Tibial nerve (tissue), 4 donors: ENCODE data around the gene XPO4.

Experiments
- EP300 ChIP-seq, 2 donors: sonication (generic); formaldehyde crosslinking; IDR thresholded peaks; one replicate each; pipeline ENCODE4 v1.6.1; 2017; ENCODE audit warnings: antibody characterized with exemption in 2 of 2, mild to moderate bottlenecking in 1 of 2
- POLR2A ChIP-seq, 2 donors: fragments of 450-650 bp; IDR thresholded peaks; one replicate each; pipeline ENCODE4 v1.6.1; 2017; ENCODE audit warnings: antibody characterized with exemption in 2 of 2, mild to moderate bottlenecking in 2 of 2, moderate library complexity in 2 of 2
- TF ChIP-seq, protein P1 (sequence below), 5 experiments: fragments of 200-600 bp in 3 of 5; fragments of 450-650 bp in 2 of 5; sonication (generic) in 3 of 5; IDR thresholded peaks; one replicate each; pipeline ENCODE4 v1.5.1; 2016 to 2019; ENCODE audit warnings: antibody characterized with exemption in 5 of 5, mild to moderate bottlenecking in 3 of 5, moderate library complexity in 2 of 5

DNA sequence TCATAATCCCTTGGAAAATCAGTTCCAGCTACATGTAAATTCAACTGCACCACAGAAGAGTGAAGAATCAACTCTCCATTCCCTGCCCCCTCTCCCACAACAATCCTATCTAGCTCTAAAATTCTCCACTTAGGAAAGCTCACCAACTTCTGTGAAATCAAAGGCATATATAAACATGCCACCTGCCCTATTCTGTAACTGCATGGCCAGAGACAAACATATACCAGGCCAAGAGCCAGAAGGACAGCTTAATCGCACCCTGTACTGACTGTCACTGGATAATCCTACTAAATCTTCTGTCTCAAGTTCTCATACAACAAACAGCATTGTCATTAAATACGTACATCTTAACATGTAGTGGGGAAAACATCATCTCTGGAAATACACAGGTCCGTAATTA lies 70.6 kb downstream of the XPO4 start:
- TF ChIP-seq, protein P1, sequence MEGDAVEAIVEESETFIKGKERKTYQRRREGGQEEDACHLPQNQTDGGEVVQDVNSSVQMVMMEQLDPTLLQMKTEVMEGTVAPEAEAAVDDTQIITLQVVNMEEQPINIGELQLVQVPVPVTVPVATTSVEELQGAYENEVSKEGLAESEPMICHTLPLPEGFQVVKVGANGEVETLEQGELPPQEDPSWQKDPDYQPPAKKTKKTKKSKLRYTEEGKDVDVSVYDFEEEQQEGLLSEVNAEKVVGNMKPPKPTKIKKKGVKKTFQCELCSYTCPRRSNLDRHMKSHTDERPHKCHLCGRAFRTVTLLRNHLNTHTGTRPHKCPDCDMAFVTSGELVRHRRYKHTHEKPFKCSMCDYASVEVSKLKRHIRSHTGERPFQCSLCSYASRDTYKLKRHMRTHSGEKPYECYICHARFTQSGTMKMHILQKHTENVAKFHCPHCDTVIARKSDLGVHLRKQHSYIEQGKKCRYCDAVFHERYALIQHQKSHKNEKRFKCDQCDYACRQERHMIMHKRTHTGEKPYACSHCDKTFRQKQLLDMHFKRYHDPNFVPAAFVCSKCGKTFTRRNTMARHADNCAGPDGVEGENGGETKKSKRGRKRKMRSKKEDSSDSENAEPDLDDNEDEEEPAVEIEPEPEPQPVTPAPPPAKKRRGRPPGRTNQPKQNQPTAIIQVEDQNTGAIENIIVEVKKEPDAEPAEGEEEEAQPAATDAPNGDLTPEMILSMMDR (IDR thresholded peaks at IDR 0.05): no peak
- TF ChIP-seq POLR2A (IDR thresholded peaks at IDR 0.05): no peak
- no peak for TF ChIP-seq EP300 (IDR thresholded peaks at IDR 0.05)
